ENCODE measurements around the gene SMIM24.
"Not testable (repeated sequence)": the region's sequence is repeated elsewhere in the genome, so short reads cannot be mapped to it uniquely, and the experiment has no call there.

Gene SMIM24

GRCh38 chr19:3454656-3455392 lies 25.5 kb downstream of the SMIM24 start:
- no peak for DNase-seq

- DNase-seq = no peak
Measured at GRCh38 chr19:3453840-3454239, 26.5 kb downstream of the SMIM24 start.

GRCh38 chr19:3452942-3453214 lies 27.4 kb downstream of the SMIM24 start:
- DNase-seq = not testable (repeated sequence)

- no peak for DNase-seq
Measured at GRCh38 chr19:3452171-3452941, 28.0 kb downstream of the SMIM24 start.

- DNase-seq = no peak
Measured at GRCh38 chr19:3451451-3451866, 28.9 kb downstream of the SMIM24 start.

GRCh38 chr19:3450796-3451411 lies 29.4 kb downstream of the SMIM24 start:
- DNase-seq = peak; percentile 7 to 21

GRCh38 chr19:3448616-3449334 lies 31.6 kb downstream of the SMIM24 start:
- DNase-seq = no peak

GRCh38 chr19:3446657-3447056 lies 33.7 kb downstream of the SMIM24 start:
- not testable (repeated sequence) for DNase-seq

- no peak for DNase-seq
Measured at GRCh38 chr19:3444695-3445234, 35.6 kb downstream of the SMIM24 start.

GRCh38 chr19:3443840-3444694 lies 36.3 kb downstream of the SMIM24 start:
- DNase-seq = no peak

- no peak for DNase-seq
Measured at GRCh38 chr19:3442487-3443071, 37.7 kb downstream of the SMIM24 start.

GRCh38 chr19:3441986-3442329 lies 38.4 kb downstream of the SMIM24 start:
- no peak for DNase-seq

- no peak for DNase-seq
Measured at GRCh38 chr19:3441089-3441985, 39.0 kb downstream of the SMIM24 start.

- peak; percentile 10 to 15 for DNase-seq
Measured at GRCh38 chr19:3440082-3440481, 40.2 kb downstream of the SMIM24 start.

GRCh38 chr19:3434630-3435553 lies 45.4 kb downstream of the SMIM24 start:
- DNase-seq = peak; percentile 82 to 94

- DNase-seq = no peak
Measured at GRCh38 chr19:3433805-3434540, 46.4 kb downstream of the SMIM24 start.

- DNase-seq = no peak
Measured at GRCh38 chr19:3433313-3433712, 47.0 kb downstream of the SMIM24 start.

- DNase-seq = no peak
Measured at GRCh38 chr19:3431760-3432397, 48.4 kb downstream of the SMIM24 start.

- DNase-seq = not testable (repeated sequence)
Measured at GRCh38 chr19:3430366-3430680, 50.0 kb downstream of the SMIM24 start.
